Measurements from ENCODE around the gene SPINK13. TPM values are rescaled to one million over a fixed set of nuclear protein-coding genes. Genes with fewer than 3 reads are reported as not detected.

The SPINK13 gene
- total RNA-seq, 4 donors from 2014 or later: 0.41 TPM; not detected in 3

DNA sequence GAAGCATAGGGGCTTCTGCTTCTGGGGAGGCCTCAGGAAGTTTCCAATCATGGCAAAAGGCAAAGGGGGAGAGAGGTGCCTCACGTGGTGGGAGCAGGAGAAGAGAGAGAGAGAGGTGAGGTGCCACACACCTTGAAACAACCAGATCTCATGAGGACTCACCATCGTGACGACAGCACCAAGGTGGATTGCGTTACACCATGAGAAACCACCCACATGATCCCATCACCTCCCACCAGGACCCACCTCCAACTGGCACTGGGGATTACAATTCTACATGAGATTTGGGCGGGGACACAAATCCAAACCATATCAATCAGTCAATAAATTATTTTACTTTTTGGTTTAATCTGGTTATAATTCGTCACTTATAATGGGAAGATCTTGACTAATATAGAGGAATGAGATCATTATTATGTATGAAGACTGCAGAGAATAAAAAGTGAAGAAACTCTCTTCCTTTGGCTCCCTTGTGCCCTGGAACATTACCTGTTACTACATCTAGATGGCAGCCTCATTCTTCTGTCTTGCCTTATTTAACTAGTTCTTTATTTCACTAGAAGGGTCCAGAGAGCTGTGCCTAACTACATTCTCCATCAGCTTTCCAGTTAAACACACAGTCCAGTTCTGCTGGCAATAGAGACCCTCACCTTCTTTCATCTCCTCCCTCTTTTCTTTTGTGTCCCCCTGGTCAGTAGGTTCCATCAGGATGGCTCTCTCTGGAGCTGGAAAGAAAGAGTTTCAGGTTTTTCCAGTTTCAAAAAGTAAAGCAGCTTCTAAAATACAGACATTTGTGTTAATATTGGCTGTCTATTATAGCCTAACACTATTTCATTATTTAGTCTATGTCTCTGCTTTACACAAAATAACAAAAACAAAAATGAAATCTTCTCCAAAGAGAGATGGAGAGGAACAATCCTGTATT is 21.9 kb downstream of the SPINK13 start:
- no peak overlapping the region for H3K4me3 ChIP-seq
- no peaks in the 10 kb centered on the region for H3K36me3 ChIP-seq
- TF ChIP-seq, protein P1, sequence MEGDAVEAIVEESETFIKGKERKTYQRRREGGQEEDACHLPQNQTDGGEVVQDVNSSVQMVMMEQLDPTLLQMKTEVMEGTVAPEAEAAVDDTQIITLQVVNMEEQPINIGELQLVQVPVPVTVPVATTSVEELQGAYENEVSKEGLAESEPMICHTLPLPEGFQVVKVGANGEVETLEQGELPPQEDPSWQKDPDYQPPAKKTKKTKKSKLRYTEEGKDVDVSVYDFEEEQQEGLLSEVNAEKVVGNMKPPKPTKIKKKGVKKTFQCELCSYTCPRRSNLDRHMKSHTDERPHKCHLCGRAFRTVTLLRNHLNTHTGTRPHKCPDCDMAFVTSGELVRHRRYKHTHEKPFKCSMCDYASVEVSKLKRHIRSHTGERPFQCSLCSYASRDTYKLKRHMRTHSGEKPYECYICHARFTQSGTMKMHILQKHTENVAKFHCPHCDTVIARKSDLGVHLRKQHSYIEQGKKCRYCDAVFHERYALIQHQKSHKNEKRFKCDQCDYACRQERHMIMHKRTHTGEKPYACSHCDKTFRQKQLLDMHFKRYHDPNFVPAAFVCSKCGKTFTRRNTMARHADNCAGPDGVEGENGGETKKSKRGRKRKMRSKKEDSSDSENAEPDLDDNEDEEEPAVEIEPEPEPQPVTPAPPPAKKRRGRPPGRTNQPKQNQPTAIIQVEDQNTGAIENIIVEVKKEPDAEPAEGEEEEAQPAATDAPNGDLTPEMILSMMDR (IDR thresholded peaks at IDR 0.05): no peak
- no peak for TF ChIP-seq POLR2A (IDR thresholded peaks at IDR 0.05)
- no peak overlapping the region for H3K27ac ChIP-seq
- no peaks in the 10 kb centered on the region for H3K27me3 ChIP-seq
- intact Hi-C loops (cut with DNase I; ENCODE audit: low total_unique reads): no loop called here
- DNase-seq: no peak
- H3K9me3 ChIP-seq: no peaks in the 10 kb centered on the region
- H3K4me1 ChIP-seq: no peaks in the 10 kb centered on the region

DNA sequence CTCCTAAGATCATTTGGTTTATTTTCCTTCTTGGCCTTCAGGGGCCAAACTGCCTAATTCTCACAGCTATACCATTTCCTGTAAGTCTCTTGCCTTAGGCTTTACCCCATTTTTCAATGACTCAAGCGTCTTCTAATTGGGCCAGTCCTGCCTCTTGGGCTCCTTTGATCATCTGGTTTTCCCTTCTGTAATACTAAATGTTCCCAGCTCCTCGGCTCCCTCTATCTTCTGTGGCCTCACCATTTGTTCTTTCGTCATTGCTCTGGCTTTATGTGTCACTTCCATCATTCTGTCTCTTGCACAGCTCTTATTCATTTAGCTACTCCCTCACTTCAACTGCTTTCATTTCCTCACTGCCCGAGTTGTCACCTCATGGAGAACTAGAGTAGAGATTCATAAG is 29.1 kb downstream of the SPINK13 start:
- no peaks in the 10 kb centered on the region for H3K9me3 ChIP-seq
- intact Hi-C loops (cut with DNase I; ENCODE audit: low total_unique reads): no loop called here
- DNase-seq: no peak
- TF ChIP-seq, protein P1 (IDR thresholded peaks at IDR 0.05): no peak
- TF ChIP-seq POLR2A (IDR thresholded peaks at IDR 0.05): no peak
- no peaks in the 10 kb centered on the region for H3K4me1 ChIP-seq
- H3K27ac ChIP-seq: no peak overlapping the region
- H3K4me3 ChIP-seq: no peak overlapping the region
- no peaks in the 10 kb centered on the region for H3K27me3 ChIP-seq
- no peaks in the 10 kb centered on the region for H3K36me3 ChIP-seq

DNA sequence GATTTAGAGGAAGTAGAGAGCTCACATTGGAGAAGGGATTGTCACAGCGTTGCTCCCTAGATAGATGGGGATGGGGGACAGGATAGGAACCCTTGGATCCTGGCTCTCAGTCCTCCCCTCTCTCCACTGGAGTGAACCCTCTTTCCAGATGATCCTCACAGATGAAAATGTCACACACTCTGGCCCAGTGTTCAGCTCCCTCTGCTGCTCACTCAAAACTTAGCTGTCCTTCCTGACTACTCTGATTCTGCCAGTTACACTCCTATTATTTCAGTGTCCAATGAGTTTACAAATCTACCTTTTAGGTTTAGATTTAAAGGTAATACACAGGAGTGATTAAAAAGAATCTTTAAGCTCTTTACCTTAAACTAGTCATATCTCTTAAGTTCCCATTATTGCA is 37.9 kb downstream of the SPINK13 start:
- Histone ChIP-seq H3K4me3 (no peak overlapping the region), H3K27ac (no peak overlapping the region), H3K27me3 (no peaks in the 10 kb centered on the region), H3K9me3 (no peaks in the 10 kb centered on the region), H3K4me1 (no peaks in the 10 kb centered on the region), H3K36me3 (no peaks in the 10 kb centered on the region)
- DNase-seq: no peak
- intact Hi-C loops (cut with DNase I; ENCODE audit: low total_unique reads): no loop called here
- TF ChIP-seq POLR2A (IDR thresholded peaks at IDR 0.05): no peak
- TF ChIP-seq, protein P1 (IDR thresholded peaks at IDR 0.05): no peak

DNA sequence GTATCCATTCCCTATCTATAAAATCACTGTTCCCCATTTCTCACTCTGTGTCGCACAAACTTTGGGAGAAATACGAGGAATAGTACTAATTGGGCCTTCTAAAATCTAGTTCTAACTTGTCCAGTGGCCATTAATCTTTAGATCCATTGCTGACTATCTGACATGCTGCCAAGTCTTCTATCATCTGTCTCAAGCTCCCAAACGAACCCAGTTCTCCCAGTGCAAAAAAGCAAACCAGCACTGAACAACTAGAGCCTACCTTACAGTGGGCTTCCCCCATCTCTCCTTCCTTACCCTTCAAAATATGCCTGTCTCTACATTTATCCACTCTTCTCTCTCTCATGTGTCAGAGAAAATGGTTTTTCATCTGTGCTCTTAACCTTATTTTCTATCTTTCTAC is 40.4 kb downstream of the SPINK13 start:
- Histone ChIP-seq H3K36me3 (no peaks in the 10 kb centered on the region), H3K27ac (no peak overlapping the region), H3K4me1 (no peaks in the 10 kb centered on the region), H3K4me3 (no peak overlapping the region), H3K27me3 (no peaks in the 10 kb centered on the region), H3K9me3 (no peaks in the 10 kb centered on the region)
- TF ChIP-seq POLR2A (IDR thresholded peaks at IDR 0.05): no peak
- TF ChIP-seq, protein P1 (IDR thresholded peaks at IDR 0.05): no peak
- intact Hi-C loops (cut with DNase I; ENCODE audit: low total_unique reads): no loop called here
- DNase-seq: no peak

DNA sequence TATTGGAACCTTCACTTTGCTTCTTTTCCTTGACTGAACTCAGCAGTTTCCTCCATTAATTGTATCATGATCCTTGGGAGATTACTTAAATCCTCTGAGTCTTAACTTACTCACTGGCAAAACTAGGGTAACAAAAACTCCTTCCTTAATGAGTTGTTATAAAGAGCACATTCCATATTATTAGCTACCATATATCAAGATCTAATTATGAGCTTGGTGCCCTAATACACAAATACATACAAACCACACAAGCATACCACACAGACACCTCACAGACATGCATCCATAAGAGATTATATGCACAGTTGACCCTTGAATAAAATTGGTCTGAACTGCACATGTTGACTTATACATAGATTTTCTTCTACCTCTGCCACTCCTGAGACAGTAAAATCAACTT is 41.2 kb downstream of the SPINK13 start:
- no peaks in the 10 kb centered on the region for H3K27me3 ChIP-seq
- intact Hi-C loops (cut with DNase I; ENCODE audit: low total_unique reads): no loop called here

More for the DNA sequence above, 41.2 kb downstream of the SPINK13 start:
- Histone ChIP-seq H3K4me3 (no peak overlapping the region), H3K4me1 (no peaks in the 10 kb centered on the region), H3K27ac (no peak overlapping the region), H3K9me3 (no peaks in the 10 kb centered on the region), H3K36me3 (no peaks in the 10 kb centered on the region)
- DNase-seq: no peak
- TF ChIP-seq, protein P1 (IDR thresholded peaks at IDR 0.05): no peak
- TF ChIP-seq POLR2A (IDR thresholded peaks at IDR 0.05): no peak
